Activated naive CD4-positive, alpha-beta T cell treated with anti-CD3 and anti-CD28 coated beads, Interleukin-2, amount 50 U/mL, for 24 hours (primary cell): ENCODE measurements around the gene PADI4.

ENCODE experiments used
- H3K27ac Mint-ChIP-seq: one replicate; pipeline ENCODE4 v1.8.0; 2021; ENCODE audit warnings: mild to moderate bottlenecking, mixed read lengths
- H3K27me3 Mint-ChIP-seq: one replicate; pipeline ENCODE4 v1.8.0; 2021; ENCODE audit warnings: mixed read lengths
- H3K36me3 Mint-ChIP-seq: one replicate; pipeline ENCODE4 v1.8.0; 2021; ENCODE audit warnings: mixed read lengths
- H3K4me1 Mint-ChIP-seq: one replicate; pipeline ENCODE4 v1.8.0; 2021; ENCODE audit warnings: mixed read lengths
- H3K4me3 Mint-ChIP-seq: one replicate; pipeline ENCODE4 v1.8.0; 2021; ENCODE audit warnings: mild to moderate bottlenecking, mixed read lengths
- H3K9me3 Mint-ChIP-seq: one replicate; pipeline ENCODE4 v1.8.0; 2021; ENCODE audit warnings: mixed read lengths

PADI4 gene

DNA sequence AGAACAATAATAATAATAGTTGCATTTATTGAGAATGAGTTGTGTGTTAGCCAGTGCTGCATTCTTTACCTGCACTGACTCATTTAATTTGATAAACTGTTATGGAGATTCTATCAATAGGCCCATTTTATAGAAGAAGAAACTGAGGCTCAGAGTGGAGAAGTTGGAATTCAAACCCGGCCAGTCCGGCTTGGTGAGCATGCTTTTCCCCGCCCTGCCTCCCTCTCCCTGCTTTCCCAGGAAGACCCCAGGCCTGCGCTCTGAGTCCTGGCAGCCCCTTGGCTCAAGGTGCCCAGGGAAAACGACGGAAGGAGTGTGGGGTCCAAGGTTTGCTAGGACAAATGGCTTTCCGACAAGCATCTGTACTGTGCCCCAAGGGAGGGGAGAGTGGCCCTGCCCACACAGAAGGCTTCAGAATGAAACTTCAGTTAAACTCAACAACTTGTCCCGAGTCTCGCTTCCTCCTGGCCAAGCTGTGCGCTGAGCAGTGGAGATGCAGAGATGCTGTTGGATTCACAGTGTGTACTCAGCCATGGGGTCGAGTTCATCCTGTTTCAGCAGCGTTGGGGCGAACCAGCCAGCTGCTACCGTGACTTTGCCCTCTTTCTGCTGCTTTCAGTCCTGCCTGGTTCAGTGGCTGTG, 40.7 kb downstream of the PADI4 start:
- Mint-ChIP-seq H3K27ac (no peak overlapping the region), H3K27me3 (peaks cover 4% of the 10 kb centered on the region), H3K9me3 (no peaks in the 10 kb centered on the region), H3K36me3 (no peaks in the 10 kb centered on the region), H3K4me1 (peaks cover 7% of the 10 kb centered on the region), H3K4me3 (no peak overlapping the region)

DNA sequence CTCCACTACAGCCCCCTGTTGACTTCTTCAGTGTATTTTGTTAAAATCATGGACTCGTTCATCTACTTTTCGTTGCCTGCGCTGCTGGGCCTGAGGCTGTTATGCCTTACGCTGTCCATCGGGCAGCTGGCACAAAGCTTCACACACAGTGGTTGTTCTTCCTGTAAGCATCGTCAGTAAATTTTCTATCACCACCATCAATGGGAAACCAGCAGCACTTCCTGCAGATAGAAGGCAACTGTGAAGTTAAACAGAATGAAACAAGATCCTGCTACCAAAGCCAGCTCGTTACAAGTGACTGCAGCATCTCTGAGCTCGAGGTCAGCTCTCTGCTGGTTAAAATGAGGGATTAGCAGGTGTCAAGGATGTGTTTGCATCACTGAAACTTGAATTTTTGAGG, 42.1 kb downstream of the PADI4 start:
- peaks cover 11% of the 10 kb centered on the region for H3K4me1 Mint-ChIP-seq
- H3K36me3 Mint-ChIP-seq, result no peaks in the 10 kb centered on the region
- H3K27ac Mint-ChIP-seq, result no peak overlapping the region
- no peak overlapping the region for H3K4me3 Mint-ChIP-seq
- peaks cover 4% of the 10 kb centered on the region for H3K27me3 Mint-ChIP-seq
- no peaks in the 10 kb centered on the region for H3K9me3 Mint-ChIP-seq

- peaks cover 4% of the 10 kb centered on the region for H3K27me3 Mint-ChIP-seq
- no peaks in the 10 kb centered on the region for H3K9me3 Mint-ChIP-seq
- peaks cover 11% of the 10 kb centered on the region for H3K4me1 Mint-ChIP-seq
- H3K4me3 Mint-ChIP-seq, result no peak overlapping the region
- no peaks in the 10 kb centered on the region for H3K36me3 Mint-ChIP-seq
- H3K27ac Mint-ChIP-seq, result no peak overlapping the region
These were observed 43.0 kb downstream of the PADI4 start for GRCh38 chr1:17350928-17351446.

DNA sequence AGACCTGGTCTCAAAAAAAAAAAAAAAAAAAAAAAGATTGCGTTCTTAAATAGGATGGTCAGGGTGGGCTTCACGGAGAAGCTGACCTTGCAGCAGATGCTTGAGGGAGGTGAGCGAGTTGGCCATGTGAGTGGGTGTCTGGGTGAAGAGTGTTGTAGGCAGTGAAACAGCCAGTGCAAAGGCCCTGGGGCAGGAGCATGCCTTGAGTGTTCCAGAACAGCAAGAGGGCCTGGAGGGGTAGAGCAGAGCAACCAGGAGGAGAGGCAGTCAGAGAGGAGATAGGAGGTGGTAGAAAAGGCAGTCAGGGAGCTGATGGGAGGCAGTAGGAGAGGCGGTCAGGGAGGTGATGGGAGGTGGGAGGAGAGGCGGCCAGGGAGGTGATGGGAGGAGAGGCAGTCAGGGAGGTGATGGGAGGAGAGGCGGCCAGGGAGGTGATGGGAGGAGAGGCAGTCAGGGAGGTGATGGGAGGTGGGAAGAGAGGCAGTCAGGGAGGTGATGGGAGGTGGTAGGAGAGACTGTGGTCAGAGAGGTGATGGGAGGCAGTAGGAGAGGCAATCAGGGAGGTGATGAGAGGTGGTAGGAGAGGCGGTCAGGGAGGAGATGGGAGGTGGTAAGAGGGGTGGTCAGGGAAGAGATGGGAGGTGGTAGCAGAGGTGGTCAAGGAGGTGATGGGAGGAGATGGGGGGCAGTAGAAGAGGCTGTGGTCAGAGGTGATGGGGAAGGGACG, 43.8 kb downstream of the PADI4 start:
- Mint-ChIP-seq H3K4me1 (peaks cover 17% of the 10 kb centered on the region), H3K27me3 (peaks cover 4% of the 10 kb centered on the region), H3K36me3 (no peaks in the 10 kb centered on the region), H3K27ac (no peak overlapping the region), H3K9me3 (no peaks in the 10 kb centered on the region), H3K4me3 (no peak overlapping the region)

DNA sequence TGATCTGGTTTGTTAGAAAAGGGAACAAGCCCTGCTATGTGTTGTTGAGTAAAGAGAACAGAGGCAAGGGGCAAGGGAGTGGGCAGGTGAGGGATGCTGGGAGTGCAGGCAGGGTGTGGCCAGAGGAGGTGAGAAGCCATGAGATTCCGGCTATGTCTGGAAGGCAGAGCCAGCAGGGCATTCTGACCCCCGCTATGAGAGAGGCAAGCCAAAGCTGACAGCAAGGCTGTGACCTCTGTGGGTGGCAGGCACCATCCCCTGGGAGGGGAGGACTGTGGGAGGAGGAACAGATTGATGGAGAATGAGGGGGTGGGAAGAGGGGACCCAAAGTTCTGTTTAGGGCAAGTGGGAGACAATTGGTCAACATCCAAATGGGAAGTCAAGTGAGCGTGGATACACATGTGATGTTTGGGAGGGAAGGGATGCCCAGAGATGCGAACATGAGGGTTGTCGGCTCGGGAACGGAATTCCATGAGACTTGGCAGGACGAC, 44.5 kb downstream of the PADI4 start:
- H3K4me3 Mint-ChIP-seq, result no peak overlapping the region
- no peaks in the 10 kb centered on the region for H3K9me3 Mint-ChIP-seq
- H3K27ac Mint-ChIP-seq, result no peak overlapping the region
- H3K4me1 Mint-ChIP-seq, result peaks cover 18% of the 10 kb centered on the region
- no peaks in the 10 kb centered on the region for H3K36me3 Mint-ChIP-seq
- peaks cover 4% of the 10 kb centered on the region for H3K27me3 Mint-ChIP-seq

DNA sequence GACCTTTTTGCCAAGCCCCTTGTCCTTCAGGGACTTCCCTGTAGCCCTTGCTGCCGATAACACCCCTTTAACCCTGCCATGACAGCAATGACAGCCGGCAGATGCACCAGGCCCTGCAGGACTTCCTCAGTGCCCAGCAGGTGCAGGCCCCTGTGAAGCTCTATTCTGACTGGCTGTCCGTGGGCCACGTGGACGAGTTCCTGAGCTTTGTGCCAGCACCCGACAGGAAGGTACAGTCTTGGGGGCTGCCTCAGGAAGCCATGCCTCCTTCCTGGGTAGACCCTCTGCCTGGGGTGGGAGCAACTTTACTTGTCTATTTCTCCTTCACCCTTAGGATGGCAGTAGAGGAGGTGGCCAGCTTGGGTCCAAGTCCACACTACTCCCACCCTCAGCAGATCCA, 47.9 kb downstream of the PADI4 start:
- H3K27me3 Mint-ChIP-seq, result no peaks in the 10 kb centered on the region
- H3K9me3 Mint-ChIP-seq, result no peaks in the 10 kb centered on the region
- H3K36me3 Mint-ChIP-seq, result no peaks in the 10 kb centered on the region
- peak overlapping the region; percentile 35 for H3K27ac Mint-ChIP-seq
- peaks cover 11% of the 10 kb centered on the region for H3K4me1 Mint-ChIP-seq
- H3K4me3 Mint-ChIP-seq, result peak overlapping the region; percentile 51

DNA sequence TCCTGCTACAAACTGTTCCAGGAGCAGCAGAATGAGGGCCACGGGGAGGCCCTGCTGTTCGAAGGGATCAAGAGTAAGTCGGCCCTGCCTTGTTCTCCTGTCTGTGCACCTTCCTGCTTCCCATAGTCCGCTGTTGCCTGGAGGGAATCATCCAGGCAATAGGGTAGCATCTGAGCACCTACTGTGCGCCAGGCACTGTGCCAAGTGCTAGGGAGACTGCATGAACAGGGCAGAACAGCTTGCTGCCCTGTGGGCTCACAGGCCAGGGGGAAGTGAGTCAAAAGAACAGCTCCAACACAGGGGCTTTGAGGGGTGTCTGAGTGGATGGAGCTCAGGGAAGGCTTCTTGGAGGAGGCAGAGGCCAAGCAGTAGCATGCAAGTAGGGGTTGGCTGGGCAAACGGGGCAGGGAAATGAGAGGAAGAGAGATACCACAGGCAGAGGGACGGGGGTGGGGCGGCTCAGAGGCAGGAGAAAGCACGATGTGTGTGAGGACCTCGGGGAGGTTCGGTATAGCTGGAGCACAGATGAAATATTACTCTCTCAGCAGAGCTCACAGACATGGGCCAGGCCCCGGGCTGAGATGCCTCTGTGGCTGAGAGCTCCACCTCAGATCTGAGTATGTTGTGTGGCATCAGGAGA, 48.5 kb downstream of the PADI4 start:
- Mint-ChIP-seq H3K36me3 (no peaks in the 10 kb centered on the region), H3K4me3 (peak overlapping the region; percentile 51), H3K27ac (peak overlapping the region; percentile 35), H3K27me3 (no peaks in the 10 kb centered on the region), H3K9me3 (no peaks in the 10 kb centered on the region), H3K4me1 (peaks cover 11% of the 10 kb centered on the region)

DNA sequence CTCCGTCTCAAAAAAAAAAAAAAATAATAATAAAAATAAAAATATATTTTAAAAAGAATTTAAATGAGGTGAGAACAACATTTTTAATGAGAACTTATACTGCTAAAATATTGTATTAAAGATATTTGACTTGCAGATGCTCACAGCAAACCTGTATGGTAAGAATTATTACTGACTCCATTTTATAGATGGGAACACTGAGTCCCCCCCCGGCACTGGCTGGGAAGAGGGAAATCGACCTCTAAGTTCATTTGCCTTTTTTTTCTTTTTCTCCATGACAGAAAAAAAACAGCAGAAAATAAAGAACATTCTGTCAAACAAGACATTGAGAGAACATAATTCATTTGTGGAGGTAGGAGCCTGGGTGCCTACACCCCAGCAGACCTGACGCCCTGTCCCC, 50.6 kb downstream of the PADI4 start:
- H3K4me1 Mint-ChIP-seq, result peaks cover 11% of the 10 kb centered on the region
- no peaks in the 10 kb centered on the region for H3K36me3 Mint-ChIP-seq
- H3K4me3 Mint-ChIP-seq, result no peak overlapping the region
- H3K9me3 Mint-ChIP-seq, result no peaks in the 10 kb centered on the region
- no peak overlapping the region for H3K27ac Mint-ChIP-seq
- H3K27me3 Mint-ChIP-seq, result no peaks in the 10 kb centered on the region

DNA sequence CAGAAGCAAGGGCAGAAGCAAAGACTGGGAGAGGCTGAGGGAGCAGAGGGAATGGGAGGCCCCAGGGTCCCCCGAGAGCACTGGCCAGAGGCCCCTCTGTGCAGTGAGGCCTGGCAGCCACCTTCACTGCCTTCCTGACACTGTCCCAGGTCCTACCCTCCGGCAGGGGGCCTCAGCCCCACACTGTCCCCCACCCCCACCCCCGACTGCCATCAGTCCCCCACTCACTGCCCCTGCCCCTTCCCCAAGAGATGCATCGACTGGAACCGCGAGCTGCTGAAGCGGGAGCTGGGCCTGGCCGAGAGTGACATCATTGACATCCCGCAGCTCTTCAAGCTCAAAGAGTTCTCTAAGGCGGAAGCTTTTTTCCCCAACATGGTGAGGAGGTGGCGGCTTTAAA, 51.0 kb downstream of the PADI4 start:
- Mint-ChIP-seq H3K9me3 (no peaks in the 10 kb centered on the region), H3K4me3 (no peak overlapping the region), H3K4me1 (peaks cover 11% of the 10 kb centered on the region), H3K27me3 (peaks cover 2% of the 10 kb centered on the region), H3K36me3 (no peaks in the 10 kb centered on the region), H3K27ac (no peak overlapping the region)

DNA sequence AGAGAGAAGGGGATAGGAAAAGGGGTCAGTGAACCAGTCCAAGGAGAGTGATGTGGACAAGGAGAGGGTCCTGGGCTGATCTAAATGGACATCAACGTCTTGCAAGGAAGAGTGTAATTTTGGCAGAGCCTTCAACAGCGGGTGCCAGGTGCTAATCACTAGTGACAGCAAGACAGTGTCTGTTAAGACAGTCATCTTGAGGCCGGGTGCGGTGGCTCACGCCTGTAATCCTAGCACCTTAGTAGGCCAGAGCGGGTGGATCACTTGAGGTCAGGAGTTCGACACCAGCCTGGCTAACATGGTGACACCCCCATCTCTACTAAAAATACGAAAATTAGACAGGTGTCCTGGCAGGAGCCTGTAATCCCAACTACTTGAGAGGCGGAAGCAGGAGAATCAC, 51.8 kb downstream of the PADI4 start:
- peaks cover 3% of the 10 kb centered on the region for H3K27me3 Mint-ChIP-seq
- H3K4me1 Mint-ChIP-seq, result peaks cover 9% of the 10 kb centered on the region

DNA sequence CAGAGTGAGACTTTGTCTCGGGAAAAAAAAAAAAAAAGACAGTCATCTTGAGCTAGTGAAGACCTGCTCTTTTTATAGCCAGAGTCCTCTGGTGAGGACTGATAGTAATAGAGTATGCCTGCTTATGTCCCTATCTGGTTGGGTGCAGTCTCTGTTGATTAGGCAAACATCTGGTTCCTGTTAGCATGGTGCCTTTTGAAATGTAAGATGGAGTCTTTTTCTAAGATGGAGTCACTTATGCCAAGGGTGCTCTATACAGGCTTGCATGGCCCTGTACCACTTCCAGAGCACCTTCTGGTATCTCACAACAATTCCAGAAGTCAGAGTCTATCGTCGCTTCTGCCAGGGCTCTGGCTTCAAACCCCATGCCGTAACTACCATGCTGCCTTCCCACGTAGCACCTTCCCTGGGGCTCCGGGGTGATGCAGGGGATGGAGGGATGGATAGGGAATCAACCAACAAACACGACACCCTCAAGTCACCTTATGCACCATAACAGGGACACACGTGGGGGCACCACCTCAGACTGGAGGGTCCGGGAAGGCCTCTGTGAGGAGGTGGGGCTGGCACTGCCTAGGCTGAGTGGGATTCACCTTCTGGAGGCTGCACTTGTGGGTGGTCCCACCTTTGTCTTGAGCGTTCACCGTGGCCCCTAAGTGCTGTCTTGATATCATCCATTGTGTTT, 52.4 kb downstream of the PADI4 start:
- Mint-ChIP-seq H3K27me3 (peaks cover 3% of the 10 kb centered on the region), H3K4me1 (peaks cover 6% of the 10 kb centered on the region), H3K9me3 (no peaks in the 10 kb centered on the region), H3K4me3 (no peak overlapping the region), H3K27ac (no peak overlapping the region), H3K36me3 (no peaks in the 10 kb centered on the region)

More for the DNA sequence above, 51.8 kb downstream of the PADI4 start:
- Mint-ChIP-seq H3K9me3 (no peaks in the 10 kb centered on the region), H3K36me3 (no peaks in the 10 kb centered on the region), H3K4me3 (no peak overlapping the region), H3K27ac (no peak overlapping the region)

- H3K9me3 Mint-ChIP-seq, result no peaks in the 10 kb centered on the region
- no peak overlapping the region for H3K27ac Mint-ChIP-seq
- peaks cover 2% of the 10 kb centered on the region for H3K4me1 Mint-ChIP-seq
- peaks cover 3% of the 10 kb centered on the region for H3K27me3 Mint-ChIP-seq
- H3K36me3 Mint-ChIP-seq, result no peaks in the 10 kb centered on the region
- H3K4me3 Mint-ChIP-seq, result no peak overlapping the region
These were observed 53.7 kb downstream of the PADI4 start for GRCh38 chr1:17361687-17362086.

GRCh38 chr1:17363351-17363750, 55.4 kb downstream of the PADI4 start:
- Mint-ChIP-seq H3K4me3 (no peak overlapping the region), H3K36me3 (no peaks in the 10 kb centered on the region), H3K4me1 (no peaks in the 10 kb centered on the region), H3K9me3 (no peaks in the 10 kb centered on the region), H3K27ac (peak overlapping the region; percentile 26), H3K27me3 (peaks cover 3% of the 10 kb centered on the region)

DNA sequence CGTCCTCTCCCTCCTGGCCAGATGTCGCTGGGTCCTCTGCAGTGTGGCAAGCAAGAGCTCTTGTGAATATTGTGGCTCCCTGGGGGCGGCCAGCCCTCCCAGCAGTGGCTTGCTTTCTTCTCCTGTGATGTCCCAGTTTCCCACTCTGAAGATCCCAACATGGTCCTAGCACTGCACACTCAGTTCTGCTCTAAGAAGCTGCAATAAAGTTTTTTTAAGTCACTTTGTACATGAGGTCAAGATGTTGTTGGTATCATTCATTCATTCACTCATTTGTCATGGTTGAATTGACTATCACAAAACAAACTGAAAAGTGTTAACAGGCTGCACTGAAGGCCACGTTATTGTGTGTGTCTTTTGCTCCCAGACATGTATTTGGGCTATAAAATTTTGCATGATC, 55.8 kb downstream of the PADI4 start:
- Mint-ChIP-seq H3K27me3 (peaks cover 3% of the 10 kb centered on the region), H3K4me1 (no peaks in the 10 kb centered on the region), H3K9me3 (no peaks in the 10 kb centered on the region), H3K36me3 (no peaks in the 10 kb centered on the region), H3K4me3 (no peak overlapping the region), H3K27ac (peak overlapping the region; percentile 26)

GRCh38 chr1:17365293-17365692, 57.3 kb downstream of the PADI4 start:
- Mint-ChIP-seq H3K27me3 (peaks cover 3% of the 10 kb centered on the region), H3K4me1 (no peaks in the 10 kb centered on the region), H3K4me3 (no peak overlapping the region), H3K36me3 (no peaks in the 10 kb centered on the region), H3K27ac (no peak overlapping the region), H3K9me3 (no peaks in the 10 kb centered on the region)
